ENCODE results near the gene OCEL1.

GRCh38 chr19:17185590-17185989 is 40.4 kb upstream of the OCEL1 start:
- no peak for TF ChIP-seq ZNF311 (tag by site-specific recombination; IDR thresholded peaks at IDR 0.05; ENCODE audit: borderline replicate concordance)
- no peak for TF ChIP-seq ZNF555 (tag by site-specific recombination; conservative IDR thresholded peaks at IDR 0.05)
- TF ChIP-seq CTCF (tag by site-specific recombination; IDR thresholded peaks at IDR 0.05): no peak
- no peak for TF ChIP-seq KLF16 (tag by site-specific recombination; IDR thresholded peaks at IDR 0.05)
- no peak for TF ChIP-seq REST (tag by site-specific recombination; IDR thresholded peaks at IDR 0.05)
- no peak for TF ChIP-seq ZSCAN18 (tag by site-specific recombination; IDR thresholded peaks at IDR 0.05)
- TF ChIP-seq YY1 (tag by site-specific recombination; IDR thresholded peaks at IDR 0.05): no peak
- TF ChIP-seq PATZ1 (tag by site-specific recombination; IDR thresholded peaks at IDR 0.05): no peak
- no peak for TF ChIP-seq ZNF362 (tag by site-specific recombination; IDR thresholded peaks at IDR 0.05)

All from HEK293 (cell line).